GM12872 (cell line): ENCODE results near the gene NTPCR.

ENCODE experiments used
- CTCF ChIP-seq: IDR thresholded peaks from 3 replicates; pipeline ENCODE4 v1.5.1; 2011; ENCODE audit warnings: low read depth, mild to moderate bottlenecking, low read length, moderate library complexity; ENCODE audit not compliant: insufficient read depth

NTPCR gene

GRCh38 chr1:232932486-232933425 lies 17.7 kb upstream of the NTPCR start:
- no peak for TF ChIP-seq CTCF

GRCh38 chr1:232936941-232937340 lies 13.5 kb upstream of the NTPCR start:
- no peak for TF ChIP-seq CTCF

DNA sequence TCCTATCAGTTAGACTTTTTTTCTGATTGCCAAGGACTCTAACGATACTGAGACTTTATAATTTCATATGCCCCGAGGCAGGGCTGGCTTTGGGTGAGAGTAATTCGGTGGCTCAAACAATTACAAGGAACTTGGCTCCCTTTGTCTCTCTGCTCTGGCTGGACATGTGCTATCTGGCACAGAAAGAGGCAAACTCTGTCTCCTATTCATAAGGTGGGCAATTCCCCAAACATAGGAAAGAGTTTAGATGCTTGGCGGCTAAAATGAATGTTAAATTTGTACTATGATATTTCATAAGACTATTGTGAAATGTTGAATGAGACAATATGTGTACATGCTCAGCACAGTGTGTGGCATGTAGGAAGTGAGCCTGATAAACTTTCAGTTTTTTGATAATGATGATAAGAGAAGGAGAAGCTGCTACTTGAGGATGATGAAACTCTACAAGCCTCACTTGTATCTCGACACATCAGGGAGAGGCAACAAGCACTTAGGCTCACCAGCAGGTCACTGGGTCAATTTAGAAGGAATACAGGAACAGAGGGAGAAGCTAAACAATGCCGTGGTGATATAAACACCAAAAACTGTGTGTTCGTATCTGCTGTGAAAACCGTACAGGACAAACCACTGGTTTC lies 12.6 kb upstream of the NTPCR start:
- TF ChIP-seq CTCF, result no peak

GRCh38 chr1:232938926-232939325 lies 11.5 kb upstream of the NTPCR start:
- no peak for TF ChIP-seq CTCF

- no peak for TF ChIP-seq CTCF
These were observed 10.7 kb upstream of the NTPCR start for GRCh38 chr1:232939748-232940147.

DNA sequence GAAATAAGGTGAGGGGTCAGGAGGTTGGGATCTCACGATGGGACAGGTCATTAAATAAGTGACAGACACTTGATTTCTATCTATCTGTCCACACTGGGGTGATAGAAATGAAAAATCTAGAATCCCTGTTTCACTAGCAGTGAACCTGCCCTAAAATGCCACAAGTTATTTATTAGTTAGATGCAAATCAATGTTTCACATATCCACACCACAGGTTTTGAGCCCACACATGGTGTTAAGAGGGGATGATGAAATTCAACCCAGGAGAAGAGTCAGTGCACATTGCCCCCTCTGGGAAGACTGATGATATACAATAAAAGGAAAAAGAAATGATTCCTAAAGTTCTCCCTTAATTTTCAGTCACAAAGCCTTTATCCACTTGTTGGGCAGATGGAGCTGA lies 10.1 kb upstream of the NTPCR start:
- peak; percentile 24; the same call in 1 of the 3 replicates for TF ChIP-seq CTCF

DNA sequence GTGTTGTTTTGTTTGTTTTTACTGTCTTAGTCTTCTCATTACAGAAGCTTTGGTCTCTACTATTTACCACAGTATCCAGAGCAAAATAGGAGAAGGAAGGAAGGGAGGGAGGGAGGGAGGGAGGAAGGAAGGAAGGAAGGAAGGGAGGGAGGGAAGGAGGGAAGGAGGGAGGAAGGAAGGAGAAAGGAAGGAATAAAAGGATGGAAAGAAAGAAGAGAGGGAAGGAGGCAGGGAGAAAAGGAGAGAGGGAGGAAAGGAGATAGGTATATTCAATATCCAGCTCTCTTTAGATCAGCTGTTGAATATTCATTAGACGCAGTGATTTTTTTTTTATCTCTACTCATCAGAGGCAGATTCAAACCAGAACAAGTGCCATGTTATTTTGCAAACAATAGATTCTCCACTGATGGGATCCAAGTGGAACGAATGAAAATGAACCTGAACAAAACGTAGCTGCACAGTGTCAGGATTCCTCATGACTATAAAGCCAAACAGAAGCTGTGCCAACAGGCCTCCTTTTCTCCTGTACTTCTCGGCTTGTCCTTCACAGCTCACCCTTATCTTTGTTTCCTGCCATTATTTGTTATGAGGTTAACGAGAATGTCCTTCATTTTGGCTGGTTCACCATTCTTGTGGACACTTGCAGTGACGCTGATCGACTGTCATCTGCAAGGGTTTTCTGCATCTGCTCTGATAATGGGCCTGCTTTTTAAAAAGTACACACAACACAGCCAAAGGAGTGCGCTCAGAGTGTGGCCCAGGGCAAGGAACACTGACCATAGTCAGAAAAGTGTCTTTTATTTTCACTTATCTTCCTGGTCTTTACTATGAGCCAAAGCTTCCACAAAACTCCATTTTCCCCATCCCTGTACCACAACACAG lies 7.8 kb upstream of the NTPCR start:
- TF ChIP-seq CTCF, result no peak
